ENCODE measurements around the gene COPS3.

DNA sequence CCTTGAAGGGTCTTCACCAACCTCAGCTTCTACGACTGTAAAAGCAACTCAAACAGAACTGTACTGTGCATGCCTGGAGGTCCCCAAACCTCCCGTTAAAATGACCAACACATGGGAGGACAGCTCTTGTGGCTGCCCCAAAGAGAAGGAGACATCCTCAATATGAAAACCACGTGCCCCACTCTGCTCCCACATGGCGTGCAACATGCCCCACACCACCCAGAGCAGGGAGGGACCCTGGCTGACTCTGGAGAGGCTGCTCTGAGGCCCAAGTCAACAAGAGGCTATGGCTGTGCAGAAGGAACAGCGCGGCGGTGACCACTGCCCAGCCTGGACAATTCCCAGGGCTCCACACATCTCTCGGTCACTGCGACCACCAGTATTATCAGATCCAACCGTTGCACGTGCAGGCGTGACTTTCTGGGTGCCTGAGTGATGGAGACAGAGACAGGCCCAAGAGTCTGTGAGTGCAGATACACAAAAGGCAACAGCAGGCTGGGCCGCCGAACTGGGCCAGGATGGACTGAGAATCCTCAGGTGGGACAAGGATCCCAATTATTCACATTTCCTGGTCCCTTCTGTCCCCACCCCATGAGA lies 76.3 kb downstream of the COPS3 start:
- TF ChIP-seq, protein P1, sequence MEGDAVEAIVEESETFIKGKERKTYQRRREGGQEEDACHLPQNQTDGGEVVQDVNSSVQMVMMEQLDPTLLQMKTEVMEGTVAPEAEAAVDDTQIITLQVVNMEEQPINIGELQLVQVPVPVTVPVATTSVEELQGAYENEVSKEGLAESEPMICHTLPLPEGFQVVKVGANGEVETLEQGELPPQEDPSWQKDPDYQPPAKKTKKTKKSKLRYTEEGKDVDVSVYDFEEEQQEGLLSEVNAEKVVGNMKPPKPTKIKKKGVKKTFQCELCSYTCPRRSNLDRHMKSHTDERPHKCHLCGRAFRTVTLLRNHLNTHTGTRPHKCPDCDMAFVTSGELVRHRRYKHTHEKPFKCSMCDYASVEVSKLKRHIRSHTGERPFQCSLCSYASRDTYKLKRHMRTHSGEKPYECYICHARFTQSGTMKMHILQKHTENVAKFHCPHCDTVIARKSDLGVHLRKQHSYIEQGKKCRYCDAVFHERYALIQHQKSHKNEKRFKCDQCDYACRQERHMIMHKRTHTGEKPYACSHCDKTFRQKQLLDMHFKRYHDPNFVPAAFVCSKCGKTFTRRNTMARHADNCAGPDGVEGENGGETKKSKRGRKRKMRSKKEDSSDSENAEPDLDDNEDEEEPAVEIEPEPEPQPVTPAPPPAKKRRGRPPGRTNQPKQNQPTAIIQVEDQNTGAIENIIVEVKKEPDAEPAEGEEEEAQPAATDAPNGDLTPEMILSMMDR (conservative IDR thresholded peaks at IDR 0.05; ENCODE audit: low read depth in 2 of 2) = no peak
- TF ChIP-seq EZH2phosphoT487 (IDR thresholded peaks at IDR 0.05; ENCODE audit: unreplicated experiment) = no peak
- no peak for TF ChIP-seq ZNF114 (CRISPR knock-in tag; IDR thresholded peaks at IDR 0.05)
- TF ChIP-seq NANOG (IDR thresholded peaks at IDR 0.05; ENCODE audit: borderline replicate concordance) = no peak
- TF ChIP-seq ZNF331 (CRISPR knock-in tag; IDR thresholded peaks at IDR 0.05; ENCODE audit: low read depth) = no peak
- TF ChIP-seq EZH2 (IDR thresholded peaks at IDR 0.05; ENCODE audit: low read depth, unreplicated experiment) = no peak
- TF ChIP-seq, protein P2, sequence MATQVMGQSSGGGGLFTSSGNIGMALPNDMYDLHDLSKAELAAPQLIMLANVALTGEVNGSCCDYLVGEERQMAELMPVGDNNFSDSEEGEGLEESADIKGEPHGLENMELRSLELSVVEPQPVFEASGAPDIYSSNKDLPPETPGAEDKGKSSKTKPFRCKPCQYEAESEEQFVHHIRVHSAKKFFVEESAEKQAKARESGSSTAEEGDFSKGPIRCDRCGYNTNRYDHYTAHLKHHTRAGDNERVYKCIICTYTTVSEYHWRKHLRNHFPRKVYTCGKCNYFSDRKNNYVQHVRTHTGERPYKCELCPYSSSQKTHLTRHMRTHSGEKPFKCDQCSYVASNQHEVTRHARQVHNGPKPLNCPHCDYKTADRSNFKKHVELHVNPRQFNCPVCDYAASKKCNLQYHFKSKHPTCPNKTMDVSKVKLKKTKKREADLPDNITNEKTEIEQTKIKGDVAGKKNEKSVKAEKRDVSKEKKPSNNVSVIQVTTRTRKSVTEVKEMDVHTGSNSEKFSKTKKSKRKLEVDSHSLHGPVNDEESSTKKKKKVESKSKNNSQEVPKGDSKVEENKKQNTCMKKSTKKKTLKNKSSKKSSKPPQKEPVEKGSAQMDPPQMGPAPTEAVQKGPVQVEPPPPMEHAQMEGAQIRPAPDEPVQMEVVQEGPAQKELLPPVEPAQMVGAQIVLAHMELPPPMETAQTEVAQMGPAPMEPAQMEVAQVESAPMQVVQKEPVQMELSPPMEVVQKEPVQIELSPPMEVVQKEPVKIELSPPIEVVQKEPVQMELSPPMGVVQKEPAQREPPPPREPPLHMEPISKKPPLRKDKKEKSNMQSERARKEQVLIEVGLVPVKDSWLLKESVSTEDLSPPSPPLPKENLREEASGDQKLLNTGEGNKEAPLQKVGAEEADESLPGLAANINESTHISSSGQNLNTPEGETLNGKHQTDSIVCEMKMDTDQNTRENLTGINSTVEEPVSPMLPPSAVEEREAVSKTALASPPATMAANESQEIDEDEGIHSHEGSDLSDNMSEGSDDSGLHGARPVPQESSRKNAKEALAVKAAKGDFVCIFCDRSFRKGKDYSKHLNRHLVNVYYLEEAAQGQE (IDR thresholded peaks at IDR 0.05; ENCODE audit: unreplicated experiment) = no peak
- TF ChIP-seq CREB1 (CRISPR knock-in tag; IDR thresholded peaks at IDR 0.05; ENCODE audit: low read depth) = no peak
- TF ChIP-seq POLR2AphosphoS5 (IDR thresholded peaks at IDR 0.05; ENCODE audit: low read depth) = no peak
- no peak for TF ChIP-seq STAT1 (IDR thresholded peaks at IDR 0.05; ENCODE audit: unreplicated experiment)
- TF ChIP-seq, protein P3, sequence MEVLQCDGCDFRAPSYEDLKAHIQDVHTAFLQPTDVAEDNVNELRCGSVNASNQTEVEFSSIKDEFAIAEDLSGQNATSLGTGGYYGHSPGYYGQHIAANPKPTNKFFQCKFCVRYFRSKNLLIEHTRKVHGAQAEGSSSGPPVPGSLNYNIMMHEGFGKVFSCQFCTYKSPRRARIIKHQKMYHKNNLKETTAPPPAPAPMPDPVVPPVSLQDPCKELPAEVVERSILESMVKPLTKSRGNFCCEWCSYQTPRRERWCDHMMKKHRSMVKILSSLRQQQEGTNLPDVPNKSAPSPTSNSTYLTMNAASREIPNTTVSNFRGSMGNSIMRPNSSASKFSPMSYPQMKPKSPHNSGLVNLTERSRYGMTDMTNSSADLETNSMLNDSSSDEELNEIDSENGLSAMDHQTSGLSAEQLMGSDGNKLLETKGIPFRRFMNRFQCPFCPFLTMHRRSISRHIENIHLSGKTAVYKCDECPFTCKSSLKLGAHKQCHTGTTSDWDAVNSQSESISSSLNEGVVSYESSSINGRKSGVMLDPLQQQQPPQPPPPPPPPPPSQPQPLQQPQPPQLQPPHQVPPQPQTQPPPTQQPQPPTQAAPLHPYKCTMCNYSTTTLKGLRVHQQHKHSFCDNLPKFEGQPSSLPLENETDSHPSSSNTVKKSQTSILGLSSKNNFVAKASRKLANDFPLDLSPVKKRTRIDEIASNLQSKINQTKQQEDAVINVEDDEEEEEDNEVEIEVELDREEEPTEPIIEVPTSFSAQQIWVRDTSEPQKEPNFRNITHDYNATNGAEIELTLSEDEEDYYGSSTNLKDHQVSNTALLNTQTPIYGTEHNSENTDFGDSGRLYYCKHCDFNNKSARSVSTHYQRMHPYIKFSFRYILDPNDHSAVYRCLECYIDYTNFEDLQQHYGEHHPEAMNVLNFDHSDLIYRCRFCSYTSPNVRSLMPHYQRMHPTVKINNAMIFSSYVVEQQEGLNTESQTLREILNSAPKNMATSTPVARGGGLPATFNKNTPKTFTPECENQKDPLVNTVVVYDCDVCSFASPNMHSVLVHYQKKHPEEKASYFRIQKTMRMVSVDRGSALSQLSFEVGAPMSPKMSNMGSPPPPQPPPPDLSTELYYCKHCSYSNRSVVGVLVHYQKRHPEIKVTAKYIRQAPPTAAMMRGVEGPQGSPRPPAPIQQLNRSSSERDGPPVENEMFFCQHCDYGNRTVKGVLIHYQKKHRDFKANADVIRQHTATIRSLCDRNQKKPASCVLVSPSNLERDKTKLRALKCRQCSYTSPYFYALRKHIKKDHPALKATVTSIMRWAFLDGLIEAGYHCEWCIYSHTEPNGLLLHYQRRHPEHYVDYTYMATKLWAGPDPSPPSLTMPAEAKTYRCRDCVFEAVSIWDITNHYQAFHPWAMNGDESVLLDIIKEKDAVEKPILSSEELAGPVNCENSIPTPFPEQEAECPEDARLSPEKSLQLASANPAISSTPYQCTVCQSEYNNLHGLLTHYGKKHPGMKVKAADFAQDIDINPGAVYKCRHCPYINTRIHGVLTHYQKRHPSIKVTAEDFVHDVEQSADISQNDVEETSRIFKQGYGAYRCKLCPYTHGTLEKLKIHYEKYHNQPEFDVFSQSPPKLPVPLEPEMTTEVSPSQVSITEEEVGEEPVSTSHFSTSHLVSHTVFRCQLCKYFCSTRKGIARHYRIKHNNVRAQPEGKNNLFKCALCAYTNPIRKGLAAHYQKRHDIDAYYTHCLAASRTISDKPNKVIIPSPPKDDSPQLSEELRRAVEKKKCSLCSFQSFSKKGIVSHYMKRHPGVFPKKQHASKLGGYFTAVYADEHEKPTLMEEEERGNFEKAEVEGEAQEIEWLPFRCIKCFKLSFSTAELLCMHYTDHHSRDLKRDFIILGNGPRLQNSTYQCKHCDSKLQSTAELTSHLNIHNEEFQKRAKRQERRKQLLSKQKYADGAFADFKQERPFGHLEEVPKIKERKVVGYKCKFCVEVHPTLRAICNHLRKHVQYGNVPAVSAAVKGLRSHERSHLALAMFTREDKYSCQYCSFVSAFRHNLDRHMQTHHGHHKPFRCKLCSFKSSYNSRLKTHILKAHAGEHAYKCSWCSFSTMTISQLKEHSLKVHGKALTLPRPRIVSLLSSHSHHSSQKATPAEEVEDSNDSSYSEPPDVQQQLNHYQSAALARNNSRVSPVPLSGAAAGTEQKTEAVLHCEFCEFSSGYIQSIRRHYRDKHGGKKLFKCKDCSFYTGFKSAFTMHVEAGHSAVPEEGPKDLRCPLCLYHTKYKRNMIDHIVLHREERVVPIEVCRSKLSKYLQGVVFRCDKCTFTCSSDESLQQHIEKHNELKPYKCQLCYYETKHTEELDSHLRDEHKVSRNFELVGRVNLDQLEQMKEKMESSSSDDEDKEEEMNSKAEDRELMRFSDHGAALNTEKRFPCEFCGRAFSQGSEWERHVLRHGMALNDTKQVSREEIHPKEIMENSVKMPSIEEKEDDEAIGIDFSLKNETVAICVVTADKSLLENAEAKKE (CRISPR knock-in tag; IDR thresholded peaks at IDR 0.05) = no peak
- TF ChIP-seq, protein P4, sequence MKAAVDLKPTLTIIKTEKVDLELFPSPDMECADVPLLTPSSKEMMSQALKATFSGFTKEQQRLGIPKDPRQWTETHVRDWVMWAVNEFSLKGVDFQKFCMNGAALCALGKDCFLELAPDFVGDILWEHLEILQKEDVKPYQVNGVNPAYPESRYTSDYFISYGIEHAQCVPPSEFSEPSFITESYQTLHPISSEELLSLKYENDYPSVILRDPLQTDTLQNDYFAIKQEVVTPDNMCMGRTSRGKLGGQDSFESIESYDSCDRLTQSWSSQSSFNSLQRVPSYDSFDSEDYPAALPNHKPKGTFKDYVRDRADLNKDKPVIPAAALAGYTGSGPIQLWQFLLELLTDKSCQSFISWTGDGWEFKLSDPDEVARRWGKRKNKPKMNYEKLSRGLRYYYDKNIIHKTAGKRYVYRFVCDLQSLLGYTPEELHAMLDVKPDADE (IDR thresholded peaks at IDR 0.05) = no peak
- TF ChIP-seq JUNB (IDR thresholded peaks at IDR 0.05; ENCODE audit: unreplicated experiment) = no peak
